HG02623 (cell line): ENCODE measurements around the gene PPP3R1.
A peak's percentile ranks its signal among the peaks of the same experiment; 100 is the strongest.

Experiments
- ATAC-seq: cut with Tn5 transposase; IDR thresholded peaks from one replicate; pipeline ENCODE4 v1.9.1; 2021; ENCODE audit warnings: moderate library complexity; ENCODE audit not compliant: unreplicated experiment

Gene PPP3R1

GRCh38 chr2:68263632-68264031 lies 11.3 kb upstream of the PPP3R1 start:
- no peak for ATAC-seq

- ATAC-seq = no peak
Observed at GRCh38 chr2:68258851-68259250, 6.5 kb upstream of the PPP3R1 start.

- ATAC-seq = no peak
Observed at GRCh38 chr2:68256093-68256450, 3.7 kb upstream of the PPP3R1 start.

DNA sequence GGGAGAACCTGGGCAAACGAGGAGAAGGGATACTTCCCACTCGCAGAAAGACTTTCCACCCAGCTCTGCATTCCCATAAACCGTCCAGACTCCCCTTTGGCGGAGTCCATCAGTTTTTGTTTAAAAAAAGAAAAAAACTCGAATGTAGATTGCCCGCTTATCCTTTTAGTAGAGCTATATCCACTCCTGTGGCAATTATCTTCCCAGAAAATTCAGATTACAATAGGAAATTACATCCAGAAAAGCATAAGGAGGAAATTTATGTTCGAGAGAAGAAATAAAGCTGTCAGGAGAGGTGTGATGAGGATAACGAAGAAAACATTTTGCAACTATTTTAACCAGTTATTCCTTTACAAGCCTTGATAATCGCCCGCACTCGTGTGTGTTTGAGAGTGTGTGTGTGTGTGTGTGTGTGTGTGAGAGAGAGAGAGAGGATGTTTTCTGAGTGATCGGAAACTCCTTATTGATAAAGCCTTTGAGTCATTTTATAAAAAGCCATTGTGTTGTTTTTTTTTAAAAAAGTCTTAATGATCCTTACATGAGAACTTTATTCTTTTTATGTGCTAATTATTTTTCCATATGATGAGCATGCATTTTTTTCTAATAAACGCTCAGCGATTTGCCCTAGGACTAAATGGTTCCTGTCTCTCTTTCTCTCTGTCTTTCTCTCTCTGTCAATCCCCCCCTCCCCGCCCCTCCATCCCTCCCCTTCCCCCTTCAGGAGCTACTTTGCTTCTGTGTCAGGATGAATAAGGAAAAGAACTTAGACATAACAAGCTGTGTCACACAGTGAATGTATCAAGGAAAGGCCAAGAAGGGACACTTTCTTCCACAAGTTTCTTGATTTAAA lies 1.1 kb upstream of the PPP3R1 start:
- ATAC-seq = no peak

DNA sequence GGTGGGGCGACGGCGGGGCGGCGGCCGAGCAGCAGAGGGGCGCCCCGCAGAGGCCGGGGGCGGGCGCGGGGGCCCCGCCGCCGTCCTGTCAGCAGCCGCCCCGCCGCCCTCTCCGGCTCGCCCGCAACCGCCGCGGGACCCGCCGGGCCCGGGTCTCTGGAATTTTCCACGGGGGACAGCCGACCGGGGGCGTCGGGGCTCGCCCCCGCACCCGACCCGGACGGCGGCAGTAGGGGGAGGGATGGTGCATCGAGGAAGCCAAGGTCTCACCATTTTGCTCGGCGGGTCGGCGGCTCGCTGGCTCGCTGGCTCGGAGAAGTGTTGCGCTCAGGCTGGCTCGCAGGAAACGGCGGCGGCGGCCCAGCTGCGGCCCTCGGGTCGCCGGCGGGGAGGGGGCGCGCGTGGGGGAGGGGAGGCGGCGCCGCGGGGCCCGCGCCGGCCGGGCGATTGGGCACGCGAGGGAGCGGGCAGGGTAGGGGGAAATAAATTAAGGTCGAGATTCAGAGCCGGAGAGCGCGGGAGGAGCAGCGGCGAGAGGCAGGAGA lies 405 bp downstream of the PPP3R1 start:
- peak; percentile 5 for ATAC-seq

DNA sequence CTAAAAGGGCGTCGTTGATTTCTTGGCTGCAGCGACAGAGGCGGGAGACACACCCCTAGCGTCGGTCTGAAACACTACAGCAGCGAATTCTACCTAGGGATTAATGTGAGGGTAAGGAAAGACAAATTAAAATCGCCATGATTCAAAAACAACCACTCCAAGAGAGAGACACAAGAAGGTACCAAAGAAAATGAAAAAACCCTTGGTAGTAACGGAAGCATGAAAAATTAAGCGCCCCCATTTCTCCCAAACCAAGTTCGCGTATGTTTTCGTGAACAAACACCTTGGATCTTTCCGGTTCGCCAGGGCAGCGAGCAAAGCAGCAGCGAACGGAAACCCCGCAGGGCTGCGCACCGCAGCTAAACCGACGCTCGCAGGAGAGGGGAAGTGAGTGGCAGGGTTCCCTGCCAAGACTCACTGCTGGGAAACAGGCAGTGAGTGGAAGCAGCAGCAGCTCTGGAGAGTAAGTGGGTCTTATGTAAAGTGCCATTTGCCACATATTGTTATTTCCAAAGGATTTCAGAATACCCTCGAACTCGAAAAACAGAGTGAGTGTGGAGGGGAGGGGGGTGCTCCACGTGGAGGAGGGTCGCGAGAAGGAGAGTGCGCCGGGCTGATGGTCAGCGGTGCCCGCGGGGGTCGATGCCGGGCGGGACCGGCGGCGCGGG lies 1.0 kb downstream of the PPP3R1 start:
- peak; percentile 40 for ATAC-seq

GRCh38 chr2:68250652-68251186 lies 1.6 kb downstream of the PPP3R1 start:
- ATAC-seq = no peak

DNA sequence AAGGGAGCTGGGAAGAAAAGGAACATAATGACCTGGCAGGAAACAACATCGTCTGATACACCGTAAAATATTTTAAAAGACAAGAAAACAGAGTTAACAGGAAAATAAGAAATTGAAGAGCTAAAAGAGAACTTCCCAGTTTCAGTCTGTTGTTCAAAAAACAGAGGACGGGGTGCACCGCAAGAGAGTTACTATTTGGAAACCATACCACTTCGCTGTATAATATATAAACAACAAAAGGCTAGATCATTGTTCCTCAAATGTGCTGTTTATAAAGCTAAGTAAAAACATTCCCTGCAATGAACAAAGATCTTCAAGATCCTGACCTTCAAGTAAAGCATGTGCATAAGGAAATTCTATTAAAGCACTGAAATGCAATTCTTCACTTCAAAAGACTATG lies 2.1 kb downstream of the PPP3R1 start:
- ATAC-seq = no peak

GRCh38 chr2:68248806-68249205 lies 3.5 kb downstream of the PPP3R1 start:
- ATAC-seq = no peak

GRCh38 chr2:68248361-68248760 lies 4.0 kb downstream of the PPP3R1 start:
- ATAC-seq = no peak

- no peak for ATAC-seq
Observed at GRCh38 chr2:68246396-68246795, 5.9 kb downstream of the PPP3R1 start.

GRCh38 chr2:68245672-68246071 lies 6.7 kb downstream of the PPP3R1 start:
- no peak for ATAC-seq

DNA sequence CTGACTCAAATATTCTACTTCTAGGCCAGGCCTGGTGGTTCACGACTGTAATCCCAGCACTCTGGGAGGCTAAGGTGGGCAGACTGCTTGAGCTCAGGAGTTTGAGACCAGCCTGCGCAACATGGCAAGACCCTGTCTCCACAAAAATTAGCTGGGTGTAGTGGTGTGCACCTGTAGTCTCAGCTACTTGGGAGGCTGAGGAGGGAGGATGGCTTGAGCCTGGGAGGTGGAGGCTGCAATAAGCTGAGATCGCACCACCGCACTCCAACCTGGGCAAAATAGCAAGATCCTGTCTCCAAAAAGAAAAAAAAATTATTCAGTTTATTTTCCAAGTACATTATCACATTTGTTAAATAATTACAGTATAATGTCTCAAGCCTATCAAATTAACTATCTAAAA lies 7.3 kb downstream of the PPP3R1 start:
- no peak for ATAC-seq

GRCh38 chr2:68244456-68244855 lies 7.9 kb downstream of the PPP3R1 start:
- ATAC-seq = no peak

GRCh38 chr2:68241732-68242131 lies 10.6 kb downstream of the PPP3R1 start:
- no peak for ATAC-seq

GRCh38 chr2:68240446-68240845 lies 11.9 kb downstream of the PPP3R1 start:
- ATAC-seq = no peak

- ATAC-seq = no peak
Observed at GRCh38 chr2:68238955-68239822, 13.1 kb downstream of the PPP3R1 start.

DNA sequence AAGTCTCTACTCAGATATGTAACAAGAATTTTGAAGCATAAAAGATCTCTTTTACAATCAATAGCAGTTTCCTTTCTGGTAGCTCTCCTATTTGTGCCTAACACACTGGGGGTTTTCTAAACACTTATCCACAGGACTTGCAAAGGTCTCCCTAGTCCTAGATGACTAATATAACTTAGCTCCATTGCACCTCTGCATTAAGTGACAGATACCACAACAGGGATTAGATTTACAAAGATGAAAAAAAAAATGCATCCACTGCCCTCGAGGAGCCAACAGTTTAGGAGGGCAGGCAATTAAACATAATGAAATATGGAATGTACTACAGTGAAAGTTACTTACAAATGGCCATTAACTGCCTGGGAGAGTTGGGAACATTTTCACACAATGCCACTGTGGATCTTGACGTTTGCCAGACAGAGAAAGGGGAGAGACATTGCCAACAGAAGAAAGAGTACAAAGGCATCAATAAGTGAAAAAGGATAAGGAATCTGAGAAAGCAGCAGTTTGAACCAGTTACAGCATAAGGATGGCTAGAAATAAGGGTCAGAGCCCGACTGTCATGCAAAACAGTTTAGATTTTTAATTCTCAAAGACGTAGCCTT lies 14.3 kb downstream of the PPP3R1 start:
- ATAC-seq = no peak

- no peak for ATAC-seq
Observed at GRCh38 chr2:68237404-68237803, 14.9 kb downstream of the PPP3R1 start.

GRCh38 chr2:68236876-68237275 lies 15.5 kb downstream of the PPP3R1 start:
- no peak for ATAC-seq
